OCI-LY7 (cell line): ENCODE data around the gene ACCSL.

ENCODE experiments used
- EZH2phosphoT487 ChIP-seq: fragments of 200-600 bp; sonication (generic); IDR thresholded peaks from 2 replicates; pipeline ENCODE4 v1.6.1; 2018; ENCODE audit warnings: low read depth, borderline replicate concordance, mild to moderate bottlenecking, mixed run types, antibody characterized with exemption, low read length, moderate library complexity, mixed read lengths
- TF ChIP-seq, protein P1 (sequence below): fragments of 200-600 bp; sonication (generic); conservative IDR thresholded peaks from 2 replicates; pipeline ENCODE4 v1.5.1; 2014; ENCODE audit warnings: mild to moderate bottlenecking, antibody characterized with exemption, low read length, moderate library complexity, mixed read lengths

DNA sequence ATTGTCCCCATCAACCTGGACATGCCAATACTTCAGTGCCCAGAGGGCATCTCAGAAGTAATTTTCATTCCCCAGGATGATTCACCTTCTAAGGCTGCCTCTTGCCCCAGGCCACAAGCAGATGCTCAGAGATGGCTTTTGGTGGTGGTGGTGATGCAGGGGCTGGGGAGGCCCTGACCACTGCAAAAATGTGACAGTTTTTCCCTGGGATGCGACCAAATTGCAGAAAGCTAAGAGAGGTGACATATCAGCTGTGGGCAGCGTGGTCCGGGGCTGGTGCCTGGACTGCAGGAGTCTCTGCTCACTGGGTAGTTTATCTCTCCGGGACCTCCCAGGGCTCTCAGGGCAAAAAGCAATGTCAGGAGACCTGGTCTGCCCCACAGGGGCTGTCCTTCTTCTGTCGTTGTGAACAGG lies 39.7 kb upstream of the ACCSL start:
- TF ChIP-seq, protein P1, sequence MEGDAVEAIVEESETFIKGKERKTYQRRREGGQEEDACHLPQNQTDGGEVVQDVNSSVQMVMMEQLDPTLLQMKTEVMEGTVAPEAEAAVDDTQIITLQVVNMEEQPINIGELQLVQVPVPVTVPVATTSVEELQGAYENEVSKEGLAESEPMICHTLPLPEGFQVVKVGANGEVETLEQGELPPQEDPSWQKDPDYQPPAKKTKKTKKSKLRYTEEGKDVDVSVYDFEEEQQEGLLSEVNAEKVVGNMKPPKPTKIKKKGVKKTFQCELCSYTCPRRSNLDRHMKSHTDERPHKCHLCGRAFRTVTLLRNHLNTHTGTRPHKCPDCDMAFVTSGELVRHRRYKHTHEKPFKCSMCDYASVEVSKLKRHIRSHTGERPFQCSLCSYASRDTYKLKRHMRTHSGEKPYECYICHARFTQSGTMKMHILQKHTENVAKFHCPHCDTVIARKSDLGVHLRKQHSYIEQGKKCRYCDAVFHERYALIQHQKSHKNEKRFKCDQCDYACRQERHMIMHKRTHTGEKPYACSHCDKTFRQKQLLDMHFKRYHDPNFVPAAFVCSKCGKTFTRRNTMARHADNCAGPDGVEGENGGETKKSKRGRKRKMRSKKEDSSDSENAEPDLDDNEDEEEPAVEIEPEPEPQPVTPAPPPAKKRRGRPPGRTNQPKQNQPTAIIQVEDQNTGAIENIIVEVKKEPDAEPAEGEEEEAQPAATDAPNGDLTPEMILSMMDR: no peak
- no peak for TF ChIP-seq EZH2phosphoT487
